Stimulated activated CD4-positive, alpha-beta T cell treated with anti-CD3 and anti-CD28 coated beads, TNF-alpha, amount 100 ng/mL, for 4 hours (primary cell): ENCODE data around the gene CDT1.
A peak's percentile ranks its signal among the peaks of the same experiment; 100 is the strongest.

Source experiments
- DNase-seq, 3 experiments: peaks; one replicate each; pipeline ENCODE4 v3.0.0-alpha.2; 2020; ENCODE audit warnings: low read depth in 3 of 3

The CDT1 gene

DNA sequence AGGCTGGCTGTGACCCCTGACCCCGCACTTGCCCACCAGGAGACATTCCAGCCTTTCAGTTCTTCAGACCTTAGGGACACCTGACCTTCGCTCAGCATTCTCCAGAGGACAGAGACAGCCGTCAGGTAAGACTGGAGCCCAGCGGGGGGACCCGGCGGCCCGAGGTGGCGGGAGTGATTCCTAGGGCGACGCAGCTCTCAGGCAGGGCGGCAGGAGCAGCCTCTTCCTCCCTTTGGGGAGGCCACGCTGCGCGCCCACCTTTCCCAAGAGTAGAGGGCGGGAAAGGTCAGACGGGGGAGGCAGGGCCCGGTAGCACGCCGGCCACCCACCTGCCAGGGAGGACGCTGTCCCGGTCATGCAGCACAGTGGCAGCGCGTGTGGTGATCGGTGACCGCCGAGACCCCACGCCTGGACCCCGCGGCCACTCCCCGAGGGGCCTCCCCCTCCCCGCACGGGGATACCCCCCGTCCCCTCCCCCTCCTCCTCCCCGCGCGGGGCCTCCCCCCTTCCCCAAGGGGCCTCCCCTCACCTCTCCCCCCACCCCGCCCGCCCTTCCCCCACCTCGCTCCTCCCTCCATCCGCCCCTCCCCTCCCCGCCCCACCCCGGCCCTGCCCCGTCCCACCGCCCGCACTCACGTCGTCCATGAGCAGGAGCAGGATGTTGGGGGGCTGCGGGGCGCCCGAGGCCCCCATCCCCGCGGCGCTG lies 52.7 kb downstream of the CDT1 start:
- DNase-seq: peak in 1 of 3 experiments; percentile 13

DNA sequence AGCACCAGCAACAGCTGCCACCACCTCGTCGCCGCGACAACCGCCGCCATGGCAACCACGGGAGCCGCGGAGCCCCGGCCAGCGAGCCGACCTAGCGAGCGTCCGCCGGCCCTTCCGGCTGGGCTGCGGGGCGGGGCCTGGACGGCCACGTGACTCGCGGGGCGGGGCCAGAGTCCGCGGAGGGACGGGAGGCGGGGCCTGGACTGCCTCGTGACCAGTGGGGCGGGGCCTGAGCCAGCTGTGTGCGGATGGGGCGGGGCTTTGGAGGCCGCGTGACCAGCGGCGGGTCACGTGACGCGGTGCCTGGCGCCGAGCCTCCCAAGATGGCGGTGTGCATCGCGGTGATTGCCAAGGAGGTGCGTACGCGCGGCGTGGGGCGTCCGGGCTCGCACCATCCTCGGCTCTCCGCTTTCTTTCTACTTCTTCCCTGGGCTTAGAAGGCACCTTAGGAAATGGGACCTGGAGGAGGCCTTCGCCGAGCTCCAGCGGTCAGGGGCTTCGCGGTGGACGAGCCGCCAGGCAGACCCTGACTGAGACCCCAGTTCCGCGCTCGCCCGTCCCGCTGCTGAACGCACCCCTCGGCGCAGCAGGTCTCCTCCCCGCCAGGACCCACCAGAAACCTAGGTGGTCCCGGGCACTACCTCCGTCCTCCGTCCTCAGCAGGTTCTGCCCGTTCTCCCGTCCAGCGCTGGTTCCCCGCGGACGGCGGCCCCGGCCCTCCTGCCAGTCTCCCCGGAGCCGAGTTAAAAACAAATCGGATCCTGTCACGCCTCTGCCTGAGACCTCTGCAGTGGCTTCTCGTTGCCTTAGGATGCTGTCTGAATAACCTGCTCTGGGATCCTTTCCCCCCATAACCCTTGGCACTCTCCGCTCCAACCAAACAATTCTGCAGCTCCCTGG lies 53.5 kb downstream of the CDT1 start, which contains the start of the genes GALNS and TRAPPC2L:
GALNS (minus strand) TSS at position 120 of the 900 bp plus-strand sequence; CDS start at position 50, 70 bp downstream.
TRAPPC2L (plus strand) TSS at position 300 of the 900 bp plus-strand sequence; CDS start at position 324, 24 bp downstream.
- peak; percentile 98 to 99 (median 99) for DNase-seq

DNA sequence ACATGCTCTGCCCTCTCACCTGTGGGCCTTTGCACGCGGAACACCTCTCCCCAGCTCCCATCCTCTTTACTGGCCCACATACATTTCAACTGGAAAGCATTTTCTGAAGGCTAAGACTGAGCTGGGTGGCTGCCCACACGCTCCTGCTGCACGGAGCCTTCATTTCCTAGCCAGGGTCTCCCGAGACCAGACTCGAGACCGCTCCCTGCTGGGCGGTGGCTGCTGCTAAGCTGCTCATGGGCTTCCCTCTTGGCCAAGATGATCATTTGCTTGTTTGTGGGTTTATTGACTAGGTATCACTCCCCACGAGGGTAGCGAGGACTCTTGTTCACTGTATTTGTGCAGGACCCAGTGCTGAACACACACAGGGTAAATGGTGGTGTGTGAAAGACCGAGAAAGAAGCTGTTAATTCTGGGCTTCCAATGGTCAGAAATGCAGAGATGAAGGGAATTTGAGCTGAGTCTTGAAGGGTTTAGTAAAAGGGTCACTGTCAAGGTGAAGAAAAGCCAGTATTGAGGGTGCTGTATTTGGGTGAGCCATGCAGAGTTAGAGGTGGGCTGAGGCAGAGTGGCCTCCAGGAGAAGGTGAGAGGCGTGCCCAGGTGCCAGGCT lies 54.2 kb downstream of the CDT1 start:
- peak; percentile 58 to 61 (median 60) for DNase-seq
